LNCaP clone FGC (cell line): ENCODE data around the gene AADAC.
"Not testable (repeated sequence)": the region's sequence is repeated elsewhere in the genome, so short reads cannot be mapped to it uniquely, and the experiment has no call there.

ENCODE experiments used
- DNase-seq: peaks from one replicate; pipeline ENCODE4 v3.0.0-alpha.2; 2011; ENCODE audit warnings: low read depth
- H3K4me3 ChIP-seq: 2 replicates; pipeline ENCODE4 v1.5.1; 2011; ENCODE audit warnings: mild to moderate bottlenecking, low read depth, low read length, control low read depth
- TF ChIP-seq, protein P1 (sequence below): IDR thresholded peaks from 2 replicates; pipeline ENCODE4 v1.5.1; 2012; ENCODE audit warnings: mild to moderate bottlenecking; ENCODE audit not compliant: control insufficient read depth, insufficient read depth; ENCODE audit errors: extremely low read depth

Gene AADAC, protein sequence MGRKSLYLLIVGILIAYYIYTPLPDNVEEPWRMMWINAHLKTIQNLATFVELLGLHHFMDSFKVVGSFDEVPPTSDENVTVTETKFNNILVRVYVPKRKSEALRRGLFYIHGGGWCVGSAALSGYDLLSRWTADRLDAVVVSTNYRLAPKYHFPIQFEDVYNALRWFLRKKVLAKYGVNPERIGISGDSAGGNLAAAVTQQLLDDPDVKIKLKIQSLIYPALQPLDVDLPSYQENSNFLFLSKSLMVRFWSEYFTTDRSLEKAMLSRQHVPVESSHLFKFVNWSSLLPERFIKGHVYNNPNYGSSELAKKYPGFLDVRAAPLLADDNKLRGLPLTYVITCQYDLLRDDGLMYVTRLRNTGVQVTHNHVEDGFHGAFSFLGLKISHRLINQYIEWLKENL

GRCh38 chr3:151813799-151814198 lies at the start of gene AADAC:
AADAC (plus strand) TSS chr3:151814116; CDS start chr3:151814163, 47 bp downstream.
- DNase-seq = no peak
- H3K4me3 ChIP-seq = no peak within 1 kb of the TSS
- TF ChIP-seq, protein P1, sequence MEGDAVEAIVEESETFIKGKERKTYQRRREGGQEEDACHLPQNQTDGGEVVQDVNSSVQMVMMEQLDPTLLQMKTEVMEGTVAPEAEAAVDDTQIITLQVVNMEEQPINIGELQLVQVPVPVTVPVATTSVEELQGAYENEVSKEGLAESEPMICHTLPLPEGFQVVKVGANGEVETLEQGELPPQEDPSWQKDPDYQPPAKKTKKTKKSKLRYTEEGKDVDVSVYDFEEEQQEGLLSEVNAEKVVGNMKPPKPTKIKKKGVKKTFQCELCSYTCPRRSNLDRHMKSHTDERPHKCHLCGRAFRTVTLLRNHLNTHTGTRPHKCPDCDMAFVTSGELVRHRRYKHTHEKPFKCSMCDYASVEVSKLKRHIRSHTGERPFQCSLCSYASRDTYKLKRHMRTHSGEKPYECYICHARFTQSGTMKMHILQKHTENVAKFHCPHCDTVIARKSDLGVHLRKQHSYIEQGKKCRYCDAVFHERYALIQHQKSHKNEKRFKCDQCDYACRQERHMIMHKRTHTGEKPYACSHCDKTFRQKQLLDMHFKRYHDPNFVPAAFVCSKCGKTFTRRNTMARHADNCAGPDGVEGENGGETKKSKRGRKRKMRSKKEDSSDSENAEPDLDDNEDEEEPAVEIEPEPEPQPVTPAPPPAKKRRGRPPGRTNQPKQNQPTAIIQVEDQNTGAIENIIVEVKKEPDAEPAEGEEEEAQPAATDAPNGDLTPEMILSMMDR = no peak

DNA sequence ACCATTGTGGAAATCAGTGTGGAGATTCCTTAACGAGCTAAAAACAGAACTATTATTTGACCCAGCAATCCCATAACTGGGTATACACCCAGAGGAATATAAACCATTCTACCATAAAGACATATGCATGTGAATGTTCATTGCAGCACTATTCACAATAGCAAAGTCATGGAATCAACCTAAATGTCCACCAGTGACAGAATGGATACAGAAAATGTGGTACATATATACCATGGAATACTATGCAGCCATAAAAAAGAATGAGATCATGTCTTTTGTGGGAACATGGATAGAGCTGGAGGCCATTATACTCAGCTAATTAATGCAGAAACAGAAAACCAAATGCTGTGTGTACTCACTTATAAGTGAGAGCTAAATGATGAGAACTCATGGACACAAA lies 49.2 kb upstream of the AADAC start:
- H3K4me3 ChIP-seq, DNase-seq: not testable (repeated sequence)

DNA sequence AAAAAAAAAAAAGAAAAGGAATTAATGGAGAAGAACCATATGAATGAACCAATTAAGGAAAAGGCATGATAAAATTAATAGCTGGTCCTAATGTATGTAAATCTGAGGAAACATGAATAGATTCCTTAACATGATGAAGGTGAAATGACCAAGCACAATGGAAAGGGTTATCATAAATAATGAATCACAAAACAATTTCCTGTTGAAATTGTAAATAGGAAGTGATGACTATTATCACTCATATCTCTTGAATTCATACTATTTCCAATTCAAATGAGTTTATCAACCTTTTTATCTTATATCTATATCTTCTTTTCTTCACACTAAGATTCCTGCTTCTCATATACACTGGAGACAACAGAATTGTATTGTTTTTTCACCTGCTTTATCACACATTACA lies 48.2 kb upstream of the AADAC start:
- H3K4me3 ChIP-seq = no peak overlapping the region
- TF ChIP-seq, protein P1 = no peak
- no peak for DNase-seq

- TF ChIP-seq, protein P1 = no peak
- no peak for DNase-seq
- H3K4me3 ChIP-seq = no peak overlapping the region
Measured at GRCh38 chr3:151766454-151766853, 47.5 kb upstream of the AADAC start.

- TF ChIP-seq, protein P1 = no peak
- no peak overlapping the region for H3K4me3 ChIP-seq
- no peak for DNase-seq
Measured at GRCh38 chr3:151768393-151768930, 45.5 kb upstream of the AADAC start.

DNA sequence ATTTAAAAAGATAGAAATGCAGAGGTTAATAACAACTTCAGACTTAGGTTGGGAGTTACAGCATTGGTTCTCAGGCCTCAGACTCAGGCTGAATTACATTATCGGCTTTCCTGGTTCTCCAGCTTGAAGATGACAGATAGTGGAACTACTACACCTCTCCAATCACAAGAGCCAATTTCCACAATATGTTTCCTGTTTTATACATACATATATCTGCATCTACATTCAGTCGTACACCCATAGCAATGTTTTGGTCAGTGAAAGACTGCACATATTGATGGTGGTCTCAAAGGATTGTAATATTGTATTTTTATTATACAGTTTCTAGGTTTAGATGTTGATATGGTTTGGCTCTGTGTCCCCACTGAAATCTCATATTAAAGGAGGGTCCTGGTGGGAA lies 44.7 kb upstream of the AADAC start:
- TF ChIP-seq, protein P1 = no peak

DNA sequence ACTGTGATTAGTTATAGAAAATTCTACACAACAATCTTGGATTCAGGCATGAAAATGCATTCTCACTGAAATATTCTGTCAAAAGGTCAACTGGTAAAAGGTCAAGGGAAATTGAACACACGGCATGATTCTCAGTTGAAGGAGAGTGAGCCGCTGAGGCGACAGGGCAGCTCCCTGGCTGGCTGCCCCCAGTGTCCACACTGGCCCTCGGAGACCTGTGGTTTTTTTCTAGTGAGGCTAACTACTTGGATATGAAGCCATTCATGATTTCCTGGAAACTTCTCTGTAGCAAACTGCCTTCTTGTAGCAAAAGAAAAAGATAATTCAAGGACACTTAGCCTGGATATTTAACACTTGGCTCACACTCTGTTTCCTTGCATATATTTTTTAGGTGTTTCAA lies 43.0 kb upstream of the AADAC start:
- TF ChIP-seq, protein P1 = no peak

More for the DNA sequence above, 44.7 kb upstream of the AADAC start:
- H3K4me3 ChIP-seq = no peak overlapping the region
- DNase-seq = no peak

More for the DNA sequence above, 43.0 kb upstream of the AADAC start:
- H3K4me3 ChIP-seq = no peak overlapping the region
- DNase-seq = no peak
